Endothelial cell of umbilical vein (primary cell): ENCODE data around the gene ITGB8. TPM values are rescaled to one million over a fixed set of nuclear protein-coding genes. Genes with fewer than 3 reads are reported as not detected.

Source experiments
- BruUV-seq: library from RNA; stranded (reverse); fragments of 400-500 nt; replicated peaks from 2 replicates; lab custom pipeline; 2021; lab: Mats Ljungman, UMichigan
- CTCF ChIA-PET: fragments of 300-600, 350-600 bp; sonication (Branson Sonifier 250); formaldehyde crosslinking; loops from one replicate; lab custom pipeline; 2021; ENCODE audit warnings: antibody characterized with exemption, inconsistent platforms; lab: Charles Lee
- POLR2A ChIA-PET: fragments of 300-600, 350-600 bp; sonication (Branson Sonifier 250); formaldehyde crosslinking; loops from one replicate; lab custom pipeline; 2021; ENCODE audit warnings: antibody characterized with exemption, inconsistent platforms; lab: Charles Lee
- DNase-seq: peaks from one replicate; pipeline ENCODE4 v3.0.0-alpha.2; 2011; ENCODE audit warnings: low read depth, low spot score
- FAIRE-seq: peaks from 2 replicates; lab custom pipeline; 2011; peaks lifted over from hg19 to GRCh38; lab: Jason Lieb, UNC
- H2AFZ ChIP-seq: 2 replicates; pipeline ENCODE4 v1.6.0; 2012; ENCODE audit warnings: low read depth, low read length, control low read depth, inconsistent platforms
- H3K27ac ChIP-seq: 2 replicates; pipeline ENCODE4 v1.5.1; 2011; ENCODE audit warnings: low read depth, mild to moderate bottlenecking, control low read depth, low read length, moderate library complexity; ENCODE audit not compliant: insufficient read depth
- H3K27me3 ChIP-seq, 2 experiments: 2 replicates each; pipeline versions ENCODE4 v1.6.0 to v1.6.1; 2011; ENCODE audit warnings: low read length in 2 of 2, mixed read lengths in 1 of 2; ENCODE audit not compliant: control insufficient read depth in 2 of 2, insufficient read depth in 2 of 2
- H3K36me3 ChIP-seq, 2 experiments: 2 replicates in 1 of 2; 3 replicates in 1 of 2; pipeline ENCODE4 v1.5.1; 2011; ENCODE audit warnings: low read length in 2 of 2, mild to moderate bottlenecking in 1 of 2, moderate library complexity in 1 of 2; ENCODE audit not compliant: control insufficient read depth in 2 of 2, insufficient read depth in 2 of 2; ENCODE audit errors: extremely low read depth in 1 of 2
- H3K4me1 ChIP-seq: 3 replicates; pipeline ENCODE4 v1.5.1; 2011; ENCODE audit warnings: mild to moderate bottlenecking, low read length; ENCODE audit not compliant: control insufficient read depth, insufficient read depth; ENCODE audit errors: extremely low read depth
- H3K4me2 ChIP-seq: 2 replicates; pipeline ENCODE4 v1.6.1; 2011; ENCODE audit warnings: low read length, control low read depth, mixed read lengths; ENCODE audit not compliant: insufficient read depth
- H3K4me3 ChIP-seq, 3 experiments: fragments of 200-600 bp in 1 of 3; sonication (generic), shearing (Covaris generic) in 1 of 3; replicated peaks in 1 of 3; 2 replicates each; pipeline ENCODE4 v1.5.1; 2011 to 2016; ENCODE audit warnings: control low read depth in 3 of 3, low read length in 3 of 3, mild to moderate bottlenecking in 2 of 3, inconsistent platforms in 1 of 3, low read depth in 1 of 3, moderate library complexity in 1 of 3; ENCODE audit not compliant: insufficient read depth in 1 of 3
- H3K79me2 ChIP-seq: 2 replicates; pipeline ENCODE4 v1.6.0; 2012; ENCODE audit warnings: low read length, inconsistent platforms; ENCODE audit not compliant: control insufficient read depth, insufficient read depth
- H3K9ac ChIP-seq: replicated peaks from 2 replicates; pipeline ENCODE3; 2011; ENCODE audit warnings: low read length, control low read depth; ENCODE audit not compliant: insufficient read depth; ENCODE audit errors: extremely low read depth
- H3K9me1 ChIP-seq: replicated peaks from 3 replicates; pipeline ENCODE4 v1.6.0; 2011; ENCODE audit warnings: mild to moderate bottlenecking, low read length; ENCODE audit not compliant: control insufficient read depth, insufficient read depth; ENCODE audit errors: extremely low read depth
- H3K9me3 ChIP-seq: replicated peaks from 2 replicates; pipeline ENCODE4 v1.5.1; 2012; ENCODE audit warnings: low read length, inconsistent platforms; ENCODE audit not compliant: control insufficient read depth, insufficient read depth
- H4K20me1 ChIP-seq: replicated peaks from 2 replicates; pipeline ENCODE3; 2011; ENCODE audit warnings: mild to moderate bottlenecking, low read length; ENCODE audit not compliant: control insufficient read depth, insufficient read depth; ENCODE audit errors: extremely low read depth
- CTCF ChIP-seq, 2 donors: IDR thresholded peaks; 1 replicate in 1 of 2; 2 replicates in 1 of 2; pipeline ENCODE4 v1.5.1; 2011; ENCODE audit warnings: low read length in 2 of 2, mild to moderate bottlenecking in 2 of 2, moderate library complexity in 2 of 2, control low read depth in 1 of 2, inconsistent platforms in 1 of 2, low read depth in 1 of 2; ENCODE audit not compliant: insufficient read depth in 1 of 2; ENCODE audit errors: extremely low read depth in 1 of 2
- EZH2 ChIP-seq: IDR thresholded peaks from 2 replicates; pipeline ENCODE4 v1.6.1; 2012; ENCODE audit warnings: borderline replicate concordance, low read depth, mild to moderate bottlenecking, moderate library complexity, low read length, inconsistent platforms; ENCODE audit not compliant: severe bottlenecking
- FOS ChIP-seq: IDR thresholded peaks from 2 replicates; pipeline ENCODE4 v1.6.1; 2011; ENCODE audit warnings: mild to moderate bottlenecking, low read length, moderate library complexity, borderline replicate concordance; ENCODE audit not compliant: insufficient read depth
- GATA2 ChIP-seq: IDR thresholded peaks from 2 replicates; pipeline ENCODE4 v1.7.0; 2011; ENCODE audit warnings: low read depth, mild to moderate bottlenecking, moderate library complexity, mixed read lengths, low read length; ENCODE audit not compliant: insufficient read length, insufficient read depth
- JUN ChIP-seq: IDR thresholded peaks from 2 replicates; pipeline ENCODE4 v1.6.1; 2011; ENCODE audit warnings: borderline replicate concordance, low read depth; ENCODE audit not compliant: insufficient read length, insufficient read depth
- MAX ChIP-seq: IDR thresholded peaks from 2 replicates; pipeline ENCODE4 v1.6.1; 2011; ENCODE audit not compliant: insufficient read depth, insufficient read length
- MYC ChIP-seq: IDR thresholded peaks from one replicate; pipeline ENCODE4 v1.6.1; 2011; ENCODE audit warnings: mild to moderate bottlenecking, low read depth, low read length
- POLR2A ChIP-seq: IDR thresholded peaks from 2 replicates; pipeline ENCODE4 v1.6.1; 2012; ENCODE audit warnings: low read depth, mild to moderate bottlenecking, control low read depth, low read length
- POLR2AphosphoS5 ChIP-seq: IDR thresholded peaks from 2 replicates; pipeline ENCODE4 v1.6.1; 2012; ENCODE audit warnings: low read depth, mild to moderate bottlenecking, control low read depth, low read length, moderate library complexity; ENCODE audit not compliant: insufficient read depth
- dilution Hi-C: fragments of 300-500 bp; cut with MboI; formaldehyde crosslinking; loops from one replicate; pipeline ENCODE4 v1.15.0; 2019; ENCODE audit warnings: low sequenced_read_pairs; ENCODE audit not compliant: extremely low pct_ligation_motif_present
- intact Hi-C: fragments of 100-400 bp; cut with micrococcal nuclease; formaldehyde crosslinking; loops from one replicate; pipeline ENCODE4 v1.10.0; 2022
- polyA plus RNA-seq, 4 experiments: library from polyadenylated mRNA; depleted of rRNA in 3 of 4; stranded (reverse) in 3 of 4; unstranded in 1 of 4; fragments of >200 nt; gene quantifications; 2 replicates each; pipeline versions ENCODE4 v1.2.1 to v1.2.3, GENCODE V29; 2011 to 2012; ENCODE audit warnings: missing spikeins in 1 of 4
- total RNA-seq: library from RNA; stranded (reverse); gene quantifications from 2 replicates; pipeline ENCODE4 v1.2.3, GENCODE V29; 2021

Gene ITGB8
- total and polyA plus RNA-seq, 2 donors (not counting 3 experiments of a cell fraction or from before 2014, with no cell fraction given) = 2.9 to 8.2 TPM

- DNase-seq (no peak), FAIRE-seq (no peak)
- H3K4me3 ChIP-seq = no peak overlapping the region
- no peaks in the 10 kb centered on the region for H3K36me3 ChIP-seq
- H3K79me2 ChIP-seq = no peaks in the 10 kb centered on the region
- H3K9me1 ChIP-seq = no peaks in the 10 kb centered on the region
- ChIA-PET CTCF (no interaction called here), POLR2A (no interaction called here)
- H3K9ac ChIP-seq = no peak overlapping the region
- H3K27me3 ChIP-seq = no peaks in the 10 kb centered on the region
- H3K27ac ChIP-seq = no peak overlapping the region
- BruUV-seq = no TSS peak
- no peak overlapping the region for H3K4me2 ChIP-seq
- dilution Hi-C loops (no loop called here), intact Hi-C loops (no loop called here)
- TF ChIP-seq POLR2A = no peak
- TF ChIP-seq FOS = no peak
- no peak for TF ChIP-seq GATA2
- no peak for TF ChIP-seq MAX
- no peak for TF ChIP-seq EZH2
- TF ChIP-seq MYC = no peak
- no peak for TF ChIP-seq CTCF (IDR thresholded peaks at IDR 0.05; ENCODE audit: extremely low read depth in 1 of 2, insufficient read depth in 1 of 2, low read depth in 1 of 2, low read length in 2 of 2)
- no peak for TF ChIP-seq JUN
- TF ChIP-seq POLR2AphosphoS5 = no peak
- peaks cover 5% of the 10 kb centered on the region for H3K4me1 ChIP-seq
- H2AFZ ChIP-seq = no peak overlapping the region
- no peaks in the 10 kb centered on the region for H4K20me1 ChIP-seq
- no peaks in the 10 kb centered on the region for H3K9me3 ChIP-seq
Measured at GRCh38 chr7:20298486-20298901, 32.2 kb upstream of the ITGB8 start.
